Endothelial cell of umbilical vein (primary cell): ENCODE results near the gene RGS17. TPM values are rescaled to one million over a fixed set of nuclear protein-coding genes. Genes with fewer than 3 reads are reported as not detected.
"Not testable (repeated sequence)": the region's sequence is repeated elsewhere in the genome, so short reads cannot be mapped to it uniquely, and the experiment has no call there.

ENCODE experiments used
- BruUV-seq: library from RNA; stranded (reverse); fragments of 400-500 nt; replicated peaks from 2 replicates; lab custom pipeline; 2021; lab: Mats Ljungman, UMichigan
- CTCF ChIA-PET: fragments of 300-600, 350-600 bp; sonication (Branson Sonifier 250); formaldehyde crosslinking; loops from one replicate; lab custom pipeline; 2021; ENCODE audit warnings: antibody characterized with exemption, inconsistent platforms; lab: Charles Lee
- POLR2A ChIA-PET: fragments of 300-600, 350-600 bp; sonication (Branson Sonifier 250); formaldehyde crosslinking; loops from one replicate; lab custom pipeline; 2021; ENCODE audit warnings: antibody characterized with exemption, inconsistent platforms; lab: Charles Lee
- DNase-seq: peaks from one replicate; pipeline ENCODE4 v3.0.0-alpha.2; 2011; ENCODE audit warnings: low read depth, low spot score
- FAIRE-seq: peaks from 2 replicates; lab custom pipeline; 2011; peaks lifted over from hg19 to GRCh38; lab: Jason Lieb, UNC
- H2AFZ ChIP-seq: 2 replicates; pipeline ENCODE4 v1.6.0; 2012; ENCODE audit warnings: low read depth, low read length, control low read depth, inconsistent platforms
- H3K27ac ChIP-seq: 2 replicates; pipeline ENCODE4 v1.5.1; 2011; ENCODE audit warnings: low read depth, mild to moderate bottlenecking, control low read depth, low read length, moderate library complexity; ENCODE audit not compliant: insufficient read depth
- H3K27me3 ChIP-seq, 2 experiments: 2 replicates each; pipeline versions ENCODE4 v1.6.0 to v1.6.1; 2011; ENCODE audit warnings: low read length in 2 of 2, mixed read lengths in 1 of 2; ENCODE audit not compliant: control insufficient read depth in 2 of 2, insufficient read depth in 2 of 2
- H3K36me3 ChIP-seq, 2 experiments: 2 replicates in 1 of 2; 3 replicates in 1 of 2; pipeline ENCODE4 v1.5.1; 2011; ENCODE audit warnings: low read length in 2 of 2, mild to moderate bottlenecking in 1 of 2, moderate library complexity in 1 of 2; ENCODE audit not compliant: control insufficient read depth in 2 of 2, insufficient read depth in 2 of 2; ENCODE audit errors: extremely low read depth in 1 of 2
- H3K4me1 ChIP-seq: 3 replicates; pipeline ENCODE4 v1.5.1; 2011; ENCODE audit warnings: mild to moderate bottlenecking, low read length; ENCODE audit not compliant: control insufficient read depth, insufficient read depth; ENCODE audit errors: extremely low read depth
- H3K4me2 ChIP-seq: 2 replicates; pipeline ENCODE4 v1.6.1; 2011; ENCODE audit warnings: low read length, control low read depth, mixed read lengths; ENCODE audit not compliant: insufficient read depth
- H3K4me3 ChIP-seq, 3 experiments: fragments of 200-600 bp in 1 of 3; sonication (generic), shearing (Covaris generic) in 1 of 3; replicated peaks in 1 of 3; 2 replicates each; pipeline ENCODE4 v1.5.1; 2011 to 2016; ENCODE audit warnings: control low read depth in 3 of 3, low read length in 3 of 3, mild to moderate bottlenecking in 2 of 3, inconsistent platforms in 1 of 3, low read depth in 1 of 3, moderate library complexity in 1 of 3; ENCODE audit not compliant: insufficient read depth in 1 of 3
- H3K79me2 ChIP-seq: 2 replicates; pipeline ENCODE4 v1.6.0; 2012; ENCODE audit warnings: low read length, inconsistent platforms; ENCODE audit not compliant: control insufficient read depth, insufficient read depth
- H3K9ac ChIP-seq: replicated peaks from 2 replicates; pipeline ENCODE3; 2011; ENCODE audit warnings: low read length, control low read depth; ENCODE audit not compliant: insufficient read depth; ENCODE audit errors: extremely low read depth
- H3K9me1 ChIP-seq: replicated peaks from 3 replicates; pipeline ENCODE4 v1.6.0; 2011; ENCODE audit warnings: mild to moderate bottlenecking, low read length; ENCODE audit not compliant: control insufficient read depth, insufficient read depth; ENCODE audit errors: extremely low read depth
- H3K9me3 ChIP-seq: replicated peaks from 2 replicates; pipeline ENCODE4 v1.5.1; 2012; ENCODE audit warnings: low read length, inconsistent platforms; ENCODE audit not compliant: control insufficient read depth, insufficient read depth
- H4K20me1 ChIP-seq: replicated peaks from 2 replicates; pipeline ENCODE3; 2011; ENCODE audit warnings: mild to moderate bottlenecking, low read length; ENCODE audit not compliant: control insufficient read depth, insufficient read depth; ENCODE audit errors: extremely low read depth
- FOS ChIP-seq: IDR thresholded peaks from 2 replicates; pipeline ENCODE4 v1.6.1; 2011; ENCODE audit warnings: mild to moderate bottlenecking, low read length, moderate library complexity, borderline replicate concordance; ENCODE audit not compliant: insufficient read depth
- JUN ChIP-seq: IDR thresholded peaks from 2 replicates; pipeline ENCODE4 v1.6.1; 2011; ENCODE audit warnings: borderline replicate concordance, low read depth; ENCODE audit not compliant: insufficient read length, insufficient read depth
- POLR2AphosphoS5 ChIP-seq: IDR thresholded peaks from 2 replicates; pipeline ENCODE4 v1.6.1; 2012; ENCODE audit warnings: low read depth, mild to moderate bottlenecking, control low read depth, low read length, moderate library complexity; ENCODE audit not compliant: insufficient read depth
- dilution Hi-C: fragments of 300-500 bp; cut with MboI; formaldehyde crosslinking; loops from one replicate; pipeline ENCODE4 v1.15.0; 2019; ENCODE audit warnings: low sequenced_read_pairs; ENCODE audit not compliant: extremely low pct_ligation_motif_present
- intact Hi-C: fragments of 100-400 bp; cut with micrococcal nuclease; formaldehyde crosslinking; loops from one replicate; pipeline ENCODE4 v1.10.0; 2022
- polyA plus RNA-seq, 4 experiments: library from polyadenylated mRNA; depleted of rRNA in 3 of 4; stranded (reverse) in 3 of 4; unstranded in 1 of 4; fragments of >200 nt; gene quantifications; 2 replicates each; pipeline versions ENCODE4 v1.2.1 to v1.2.3, GENCODE V29; 2011 to 2012; ENCODE audit warnings: missing spikeins in 1 of 4
- total RNA-seq: library from RNA; stranded (reverse); gene quantifications from 2 replicates; pipeline ENCODE4 v1.2.3, GENCODE V29; 2021

RGS17 gene
- total and polyA plus RNA-seq, 2 donors (not counting 3 experiments of a cell fraction or from before 2014, with no cell fraction given), result 0.40 to 1.1 TPM

GRCh38 chr6:153117986-153118879 lies 12.8 kb downstream of the RGS17 start:
- Histone ChIP-seq H3K4me1 (no peaks in the 10 kb centered on the region), H3K36me3 (no peaks in the 10 kb centered on the region), H3K27me3 (no peaks in the 10 kb centered on the region), H3K9me3 (no peaks in the 10 kb centered on the region), H3K4me2 (no peak overlapping the region), H4K20me1 (no peaks in the 10 kb centered on the region), H3K27ac (no peak overlapping the region), H3K9ac (no peak overlapping the region), H3K79me2 (no peaks in the 10 kb centered on the region), H2AFZ (no peak overlapping the region), H3K4me3 (no peak overlapping the region), H3K9me1 (no peaks in the 10 kb centered on the region)
- intact Hi-C loops (no loop called here), dilution Hi-C loops (no loop called here)
- no peak for TF ChIP-seq POLR2AphosphoS5
- TF ChIP-seq JUN, result peak; percentile 18
- peak; percentile 61 for TF ChIP-seq FOS
- ChIA-PET POLR2A (no interaction called here), CTCF (interaction anchor here (1.1 to 2.0 kb wide), 2 partner anchors 10 to 15 kb away, joined by 3 to 12 read pairs; no protein-coding TSS in a partner anchor)
- DNase-seq, result no peak
- no TSS peak for BruUV-seq
- no peak for FAIRE-seq

GRCh38 chr6:153111082-153111481 lies 20.0 kb downstream of the RGS17 start:
- FAIRE-seq, dilution Hi-C loops, H3K4me3 ChIP-seq, H3K9ac ChIP-seq, H3K27me3 ChIP-seq, POLR2A ChIA-PET, intact Hi-C loops, H3K27ac ChIP-seq, H3K9me1 ChIP-seq, H3K9me3 ChIP-seq, DNase-seq, H3K36me3 ChIP-seq, H3K4me1 ChIP-seq, H2AFZ ChIP-seq, H3K79me2 ChIP-seq, H3K4me2 ChIP-seq, H4K20me1 ChIP-seq, BruUV-seq: not testable (repeated sequence)
- CTCF ChIA-PET, result interaction anchor here (1.6 to 5.3 kb wide), 2 partner anchors 52 to 80 kb away, joined by 3 to 132 read pairs; no protein-coding TSS in a partner anchor

- H3K9me1 ChIP-seq, dilution Hi-C loops, intact Hi-C loops, FAIRE-seq, H3K4me1 ChIP-seq, H4K20me1 ChIP-seq, H3K4me3 ChIP-seq, BruUV-seq, H2AFZ ChIP-seq, H3K79me2 ChIP-seq, POLR2A ChIA-PET, H3K9me3 ChIP-seq, H3K9ac ChIP-seq, H3K27ac ChIP-seq, H3K4me2 ChIP-seq, H3K36me3 ChIP-seq, H3K27me3 ChIP-seq, DNase-seq: not testable (repeated sequence)
- CTCF ChIA-PET, result interaction anchor here (0.6 to 5.3 kb wide), 3 partner anchors 20 to 79 kb away, joined by 3 to 132 read pairs (median 3); partner anchors contain the start of gene RGS17
Measured at GRCh38 chr6:153110612-153111011, 20.5 kb downstream of the RGS17 start.
